Lower lobe of right lung (tissue), 2 donors: ENCODE data around the gene SMOC1. TPM values are rescaled to one million over a fixed set of nuclear protein-coding genes. Genes with fewer than 3 reads are reported as not detected.

Source experiments
- ATAC-seq, 2 donors: fragments of 200-7000 bp; cut with Tn5 transposase; one replicate each; pipeline ENCODE4 v1.9.1; 2020 to 2022; ENCODE audit warnings: mild to moderate bottlenecking in 2 of 2, moderate library complexity in 2 of 2
- DNase-seq: peaks from one replicate; pipeline ENCODE4 v3.0.0-alpha.2; 2020
- H3K27ac ChIP-seq: fragments of 200-600 bp; one replicate; pipeline ENCODE4 v1.8.0; 2022
- H3K27me3 ChIP-seq: fragments of 200-600 bp; one replicate; pipeline ENCODE4 v1.8.0; 2022; ENCODE audit warnings: low read depth
- H3K36me3 ChIP-seq: fragments of 200-600 bp; one replicate; pipeline ENCODE4 v1.8.0; 2022; ENCODE audit warnings: mild to moderate bottlenecking
- H3K4me1 ChIP-seq: fragments of 200-600 bp; one replicate; pipeline ENCODE4 v1.8.0; 2022
- H3K4me3 ChIP-seq: fragments of 200-600 bp; one replicate; pipeline ENCODE4 v1.8.0; 2022; ENCODE audit warnings: mild to moderate bottlenecking
- H3K9me3 ChIP-seq: fragments of 200-600 bp; one replicate; pipeline ENCODE4 v1.8.0; 2022
- CTCF ChIP-seq: fragments of 200-600 bp; IDR thresholded peaks from one replicate; pipeline ENCODE4 v1.8.0; 2022; ENCODE audit warnings: antibody characterized with exemption, mild to moderate bottlenecking
- intact Hi-C: fragments of 100-400 bp; cut with DNase I; formaldehyde crosslinking; loops from one replicate; pipeline ENCODE4 v1.11.0; 2022
- total RNA-seq: library from RNA; stranded (reverse); fragmentation: NEBNext Ultra II Directional; extraction: Animal tissue kit (Norgen Biotek cat#: 25700); gene quantifications from one replicate; pipeline ENCODE4 v1.2.1, GENCODE V29; 2021
- donor health status: DM: no; HTN: yes; CAD: no; lungs with severe emphysema.

SMOC1 gene
- total RNA-seq, 1 donor from 2014 or later, result 1.1 TPM

DNA sequence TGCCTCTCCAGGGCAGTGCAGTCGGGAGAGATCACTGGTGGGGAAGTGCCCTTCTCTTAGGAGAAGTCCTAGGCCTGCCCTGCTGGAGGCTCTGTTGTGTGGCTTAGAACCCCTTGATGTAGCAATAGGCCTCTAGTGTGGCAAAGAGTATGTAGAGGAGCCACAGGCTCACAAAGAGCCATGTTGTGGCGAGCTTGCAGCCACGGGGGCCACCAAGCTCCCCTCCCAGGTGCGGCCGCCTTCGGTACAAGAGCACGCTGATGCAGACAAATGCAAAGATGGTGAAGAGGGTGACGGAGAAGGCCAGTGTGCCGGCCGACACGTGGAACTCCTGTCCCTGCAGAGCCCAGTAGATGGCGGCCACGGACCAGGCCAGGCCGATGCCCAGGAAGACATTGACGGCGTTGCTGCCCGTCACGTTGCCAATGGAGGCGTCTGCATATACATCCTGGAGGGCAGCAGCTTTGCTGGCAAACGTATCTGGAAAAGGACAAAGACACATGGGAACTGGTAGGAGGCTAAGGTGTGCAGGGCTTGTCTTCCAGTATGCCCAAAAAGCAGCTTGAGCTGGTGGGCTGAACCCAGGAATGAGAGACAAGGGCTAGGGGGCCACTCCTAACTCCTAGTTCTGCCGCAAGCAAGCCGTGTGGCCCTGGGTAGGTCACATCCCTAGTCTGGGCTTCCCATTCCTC lies 166.8 kb downstream of the SMOC1 start:
- Histone ChIP-seq H3K36me3 (no peaks in the 10 kb centered on the region), H3K27me3 (peaks cover 7% of the 10 kb centered on the region), H3K9me3 (no peaks in the 10 kb centered on the region), H3K4me3 (no peak overlapping the region), H3K27ac (no peak overlapping the region), H3K4me1 (no peaks in the 10 kb centered on the region)
- TF ChIP-seq CTCF, result peak; percentile 71
- DNase-seq, result peak; percentile 75
- intact Hi-C loops, result no loop called here
- peak; percentile 88 to 89 for ATAC-seq

- no peaks in the 10 kb centered on the region for H3K36me3 ChIP-seq
- DNase-seq (no peak), ATAC-seq (no peak)
- no peaks in the 10 kb centered on the region for H3K4me1 ChIP-seq
- intact Hi-C loops, result no loop called here
- no peak for TF ChIP-seq CTCF
- H3K9me3 ChIP-seq, result no peaks in the 10 kb centered on the region
- H3K27ac ChIP-seq, result no peak overlapping the region
- no peak overlapping the region for H3K4me3 ChIP-seq
- H3K27me3 ChIP-seq, result peaks cover 2% of the 10 kb centered on the region
Measured at GRCh38 chr14:70047598-70048312, 168.5 kb downstream of the SMOC1 start.

- Histone ChIP-seq H3K4me1 (no peaks in the 10 kb centered on the region), H3K27ac (no peak overlapping the region), H3K27me3 (peaks cover 2% of the 10 kb centered on the region), H3K9me3 (no peaks in the 10 kb centered on the region), H3K4me3 (no peak overlapping the region), H3K36me3 (no peaks in the 10 kb centered on the region)
- DNase-seq (no peak), ATAC-seq (no peak)
- intact Hi-C loops, result no loop called here
- no peak for TF ChIP-seq CTCF
Measured at GRCh38 chr14:70048313-70048654, 169.1 kb downstream of the SMOC1 start.

- intact Hi-C loops, result no loop called here
- no peak overlapping the region for H3K4me3 ChIP-seq
- H3K4me1 ChIP-seq, result no peaks in the 10 kb centered on the region
- peaks cover 2% of the 10 kb centered on the region for H3K27me3 ChIP-seq
- DNase-seq (no peak), ATAC-seq (no peak)
- no peaks in the 10 kb centered on the region for H3K36me3 ChIP-seq
- no peaks in the 10 kb centered on the region for H3K9me3 ChIP-seq
- no peak overlapping the region for H3K27ac ChIP-seq
- TF ChIP-seq CTCF, result no peak
Measured at GRCh38 chr14:70049605-70050004, 170.4 kb downstream of the SMOC1 start.

GRCh38 chr14:70050136-70050535 lies 170.9 kb downstream of the SMOC1 start:
- no peak overlapping the region for H3K27ac ChIP-seq
- H3K4me3 ChIP-seq, result no peak overlapping the region
- H3K4me1 ChIP-seq, result no peaks in the 10 kb centered on the region
- intact Hi-C loops, result no loop called here
- TF ChIP-seq CTCF, result no peak
- H3K36me3 ChIP-seq, result no peaks in the 10 kb centered on the region
- ATAC-seq (no peak), DNase-seq (no peak)
- H3K27me3 ChIP-seq, result peaks cover 2% of the 10 kb centered on the region
- H3K9me3 ChIP-seq, result no peaks in the 10 kb centered on the region
